SH-SY5Y (cell line): ENCODE data around the gene AIDA.

ENCODE experiments used
- GATA2 ChIP-seq: IDR thresholded peaks from 2 replicates; pipeline ENCODE4 v1.6.1; 2011; ENCODE audit warnings: mild to moderate bottlenecking, low read depth, low read length
- GATA3 ChIP-seq: IDR thresholded peaks from 2 replicates; pipeline ENCODE4 v1.6.1; 2011; ENCODE audit warnings: low read depth, mild to moderate bottlenecking, low read length, moderate library complexity

DNA sequence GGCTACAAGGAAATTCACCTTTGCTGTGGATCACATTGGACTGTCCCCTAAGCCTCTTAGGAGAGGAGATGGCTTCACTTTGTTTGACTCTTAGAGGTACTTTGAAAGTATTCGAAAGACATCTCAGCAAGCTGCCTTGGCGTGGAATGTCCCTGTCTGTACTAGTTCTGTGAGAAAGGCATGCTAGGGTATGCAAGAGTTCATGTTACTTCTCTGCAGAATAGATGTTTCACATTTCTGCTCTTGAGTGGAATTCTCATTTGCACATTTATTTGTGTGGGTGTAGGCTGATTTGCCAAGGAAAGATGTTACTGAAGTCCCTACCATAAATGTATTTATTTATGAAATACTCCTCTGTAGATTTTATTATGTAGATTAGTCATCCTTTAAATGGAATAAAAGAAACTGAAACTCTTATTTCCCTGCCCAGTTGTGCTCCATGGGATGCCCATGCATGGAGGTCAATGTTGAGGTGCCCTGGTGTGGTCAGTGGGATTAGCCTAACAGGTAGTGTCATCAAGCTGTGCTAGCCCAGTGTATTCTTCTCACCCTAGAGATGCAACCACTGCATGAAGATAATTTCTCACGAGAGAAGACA lies 80.6 kb downstream of the AIDA start:
- no peak for TF ChIP-seq GATA3
- no peak for TF ChIP-seq GATA2
